Anterior cingulate cortex (tissue), 58 donors: Measurements from ENCODE around the gene TPPP2.
"Not testable (repeated sequence)": the region's sequence is repeated elsewhere in the genome, so short reads cannot be mapped to it uniquely, and the experiment has no call there.

ENCODE experiments used
- DNase-seq, 58 donors: peaks; one replicate each; lab custom pipeline; 2025; lab: John Stamatoyannopoulos, UW

Gene TPPP2

GRCh38 chr14:21029917-21030316, at the start of gene TPPP2:
TPPP2 (plus strand) TSS chr14:21030217; CDS start chr14:21030582, 365 bp downstream.
- DNase-seq = no peak

GRCh38 chr14:20980906-20981305, 49.1 kb upstream of the TPPP2 start:
- no peak for DNase-seq

GRCh38 chr14:20982646-20983369, 47.2 kb upstream of the TPPP2 start:
- no peak for DNase-seq

- DNase-seq = not testable (repeated sequence)
Measured at GRCh38 chr14:20985650-20986049, 44.4 kb upstream of the TPPP2 start.

- DNase-seq = peak in 5 of 58 donors; percentile 0 to 46 (median 5)
Measured at GRCh38 chr14:20986811-20987210, 43.2 kb upstream of the TPPP2 start.

GRCh38 chr14:20988717-20989470, 41.1 kb upstream of the TPPP2 start:
- peak in 2 of 58 donors; percentile 4 to 6 for DNase-seq

- no peak for DNase-seq
Measured at GRCh38 chr14:20989471-20989786, 40.6 kb upstream of the TPPP2 start.

- peak; percentile 53 to 96 (median 86) for DNase-seq
Measured at GRCh38 chr14:20989787-20990600, 40.0 kb upstream of the TPPP2 start, which contains the start of gene METTL17. METTL17 (plus strand) TSS chr14:20989980; CDS start chr14:20990003, 23 bp downstream.

- DNase-seq = no peak
Measured at GRCh38 chr14:20996521-20996920, 33.5 kb upstream of the TPPP2 start.

- DNase-seq = no peak
Measured at GRCh38 chr14:20997115-20997514, 32.9 kb upstream of the TPPP2 start.

GRCh38 chr14:20997564-20997963, 32.5 kb upstream of the TPPP2 start:
- no peak for DNase-seq

- DNase-seq = no peak
Measured at GRCh38 chr14:20998139-20998538, 31.9 kb upstream of the TPPP2 start.

- peak in 1 of 58 donors; percentile 11 for DNase-seq
Measured at GRCh38 chr14:20998674-20999366, 31.2 kb upstream of the TPPP2 start, which contains the start of gene SLC39A2. SLC39A2 (plus strand) TSS chr14:20999293; CDS start chr14:20999447, 154 bp downstream.

- no peak for DNase-seq
Measured at GRCh38 chr14:20999591-20999990, 30.4 kb upstream of the TPPP2 start.

- DNase-seq = no peak
Measured at GRCh38 chr14:21001218-21001617, 28.8 kb upstream of the TPPP2 start.

GRCh38 chr14:21003788-21004346, 26.1 kb upstream of the TPPP2 start:
- DNase-seq = no peak

GRCh38 chr14:21009721-21010120, 20.3 kb upstream of the TPPP2 start:
- DNase-seq = not testable (repeated sequence)

GRCh38 chr14:21011136-21011535, 18.9 kb upstream of the TPPP2 start:
- DNase-seq = no peak

GRCh38 chr14:21014761-21015190, 15.2 kb upstream of the TPPP2 start:
- DNase-seq = peak in 55 of 58 donors; percentile 29 to 94 (median 78)

- DNase-seq = peak in 3 of 58 donors; percentile 11 to 50 (median 25)
Measured at GRCh38 chr14:21015312-21015711, 14.7 kb upstream of the TPPP2 start.
